ENCODE results near the gene MACROH2A1. TPM values are rescaled to one million over a fixed set of nuclear protein-coding genes. Genes with fewer than 3 reads are reported as not detected.

MACROH2A1 gene
- total RNA-seq, 1 donor from 2014 or later, result 179 TPM

DNA sequence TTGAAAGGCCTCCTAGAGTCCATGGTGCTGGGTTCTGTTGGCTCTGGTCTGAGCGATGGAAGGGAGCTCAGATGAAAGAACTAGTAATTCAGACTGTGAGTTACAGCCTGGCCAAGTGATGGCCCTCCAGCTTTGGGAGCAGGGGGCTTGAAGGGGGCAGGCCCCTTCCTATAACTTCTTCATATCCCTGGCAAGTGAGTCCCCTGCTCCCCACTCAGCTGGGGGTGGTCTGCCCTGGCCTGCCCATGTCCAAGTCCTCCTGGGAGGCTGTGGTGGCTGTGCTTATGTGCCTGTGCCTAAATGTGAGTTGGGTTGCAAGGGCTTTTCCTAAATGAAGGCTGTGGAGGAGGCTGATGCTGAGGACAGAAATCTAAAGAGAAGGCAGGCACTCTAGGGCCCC, 80.1 kb downstream of the MACROH2A1 start:
- TF ChIP-seq, protein P1, sequence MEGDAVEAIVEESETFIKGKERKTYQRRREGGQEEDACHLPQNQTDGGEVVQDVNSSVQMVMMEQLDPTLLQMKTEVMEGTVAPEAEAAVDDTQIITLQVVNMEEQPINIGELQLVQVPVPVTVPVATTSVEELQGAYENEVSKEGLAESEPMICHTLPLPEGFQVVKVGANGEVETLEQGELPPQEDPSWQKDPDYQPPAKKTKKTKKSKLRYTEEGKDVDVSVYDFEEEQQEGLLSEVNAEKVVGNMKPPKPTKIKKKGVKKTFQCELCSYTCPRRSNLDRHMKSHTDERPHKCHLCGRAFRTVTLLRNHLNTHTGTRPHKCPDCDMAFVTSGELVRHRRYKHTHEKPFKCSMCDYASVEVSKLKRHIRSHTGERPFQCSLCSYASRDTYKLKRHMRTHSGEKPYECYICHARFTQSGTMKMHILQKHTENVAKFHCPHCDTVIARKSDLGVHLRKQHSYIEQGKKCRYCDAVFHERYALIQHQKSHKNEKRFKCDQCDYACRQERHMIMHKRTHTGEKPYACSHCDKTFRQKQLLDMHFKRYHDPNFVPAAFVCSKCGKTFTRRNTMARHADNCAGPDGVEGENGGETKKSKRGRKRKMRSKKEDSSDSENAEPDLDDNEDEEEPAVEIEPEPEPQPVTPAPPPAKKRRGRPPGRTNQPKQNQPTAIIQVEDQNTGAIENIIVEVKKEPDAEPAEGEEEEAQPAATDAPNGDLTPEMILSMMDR (IDR thresholded peaks at IDR 0.05), result no peak
- intact Hi-C loops (cut with DNase I), result no loop called here
- Histone ChIP-seq H3K27me3 (no peaks in the 10 kb centered on the region), H3K4me3 (no peak overlapping the region), H3K27ac (no peak overlapping the region), H3K9me3 (no peaks in the 10 kb centered on the region), H3K36me3 (no peaks in the 10 kb centered on the region), H3K4me1 (no peaks in the 10 kb centered on the region)
- DNase-seq, result no peak
- no peak for ATAC-seq

DNA sequence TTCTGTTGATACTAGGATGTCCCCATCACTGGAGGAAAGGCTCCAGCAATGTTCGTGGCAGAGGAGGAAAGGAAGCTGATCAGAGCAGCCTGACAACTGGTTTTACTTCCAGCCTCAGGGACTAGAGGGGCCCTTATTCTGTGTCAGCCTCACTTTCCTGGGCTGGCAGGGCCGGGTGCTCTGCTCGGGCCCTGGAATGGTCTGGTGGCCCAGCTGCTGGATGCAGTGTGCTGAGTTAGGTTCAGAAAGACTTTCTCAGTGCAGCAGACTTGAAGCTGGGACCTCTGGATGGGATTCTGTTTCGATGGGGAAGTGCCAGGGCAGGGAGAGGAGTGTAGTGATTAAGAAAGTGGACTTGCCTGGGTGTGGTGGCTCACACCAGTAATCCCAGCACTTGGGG, 81.0 kb downstream of the MACROH2A1 start:
- Histone ChIP-seq H3K4me3 (no peak overlapping the region), H3K9me3 (no peaks in the 10 kb centered on the region), H3K27me3 (no peaks in the 10 kb centered on the region), H3K36me3 (no peaks in the 10 kb centered on the region), H3K27ac (no peak overlapping the region), H3K4me1 (no peaks in the 10 kb centered on the region)
- TF ChIP-seq, protein P1 (IDR thresholded peaks at IDR 0.05), result no peak
- no peak for ATAC-seq
- no peak for DNase-seq
- intact Hi-C loops (cut with DNase I), result no loop called here

DNA sequence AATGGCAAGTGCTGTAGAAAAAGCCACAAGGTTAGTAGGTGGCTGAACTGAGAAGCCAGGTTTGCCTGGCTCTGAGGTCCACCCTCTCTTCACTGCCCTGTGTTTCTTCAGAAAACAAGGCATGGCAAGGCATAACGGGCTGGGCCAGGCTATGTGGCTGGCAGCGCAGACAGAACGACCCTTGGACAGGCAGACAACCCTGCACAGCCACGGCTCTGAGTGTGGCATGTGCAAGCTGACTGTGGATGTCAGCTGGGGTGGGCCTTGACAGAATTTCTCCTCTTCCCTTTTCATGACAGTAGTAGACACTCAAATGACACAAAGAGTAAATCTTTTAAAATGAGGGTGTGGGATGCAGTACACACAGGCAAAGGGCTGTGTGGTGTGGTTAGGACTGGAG, 81.7 kb downstream of the MACROH2A1 start:
- no peaks in the 10 kb centered on the region for H3K27me3 ChIP-seq
- H3K27ac ChIP-seq, result no peak overlapping the region
- no peaks in the 10 kb centered on the region for H3K4me1 ChIP-seq
- H3K4me3 ChIP-seq, result no peak overlapping the region
- intact Hi-C loops (cut with DNase I), result no loop called here
- H3K9me3 ChIP-seq, result no peaks in the 10 kb centered on the region
- no peaks in the 10 kb centered on the region for H3K36me3 ChIP-seq
- no peak for ATAC-seq
- DNase-seq, result no peak
- TF ChIP-seq, protein P1 (IDR thresholded peaks at IDR 0.05), result no peak

DNA sequence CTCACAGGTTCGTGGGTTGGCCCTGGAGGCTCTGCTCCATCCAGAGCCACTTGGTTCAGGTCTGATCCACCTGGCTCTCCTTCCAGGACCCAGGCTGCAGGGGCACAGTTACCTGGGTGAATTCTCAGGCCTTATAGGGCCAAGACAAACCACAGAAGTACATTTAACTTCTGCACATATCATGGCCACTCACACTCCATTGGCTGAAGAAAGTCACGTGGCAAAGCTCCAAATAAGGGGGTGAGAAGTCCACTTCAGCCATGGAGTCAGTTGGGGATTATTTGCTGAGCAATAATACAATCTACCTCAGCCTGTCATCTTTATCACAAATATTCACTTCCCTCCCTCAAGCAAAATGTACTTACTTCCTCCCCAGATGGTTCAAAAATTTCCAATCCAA, 83.6 kb downstream of the MACROH2A1 start:
- no peaks in the 10 kb centered on the region for H3K4me1 ChIP-seq
- DNase-seq, result no peak
- no peaks in the 10 kb centered on the region for H3K27me3 ChIP-seq
- no peak overlapping the region for H3K4me3 ChIP-seq
- H3K27ac ChIP-seq, result no peak overlapping the region
- no peaks in the 10 kb centered on the region for H3K36me3 ChIP-seq
- H3K9me3 ChIP-seq, result no peaks in the 10 kb centered on the region
- intact Hi-C loops (cut with DNase I), result no loop called here
- TF ChIP-seq, protein P1 (IDR thresholded peaks at IDR 0.05), result no peak
- ATAC-seq, result no peak

DNA sequence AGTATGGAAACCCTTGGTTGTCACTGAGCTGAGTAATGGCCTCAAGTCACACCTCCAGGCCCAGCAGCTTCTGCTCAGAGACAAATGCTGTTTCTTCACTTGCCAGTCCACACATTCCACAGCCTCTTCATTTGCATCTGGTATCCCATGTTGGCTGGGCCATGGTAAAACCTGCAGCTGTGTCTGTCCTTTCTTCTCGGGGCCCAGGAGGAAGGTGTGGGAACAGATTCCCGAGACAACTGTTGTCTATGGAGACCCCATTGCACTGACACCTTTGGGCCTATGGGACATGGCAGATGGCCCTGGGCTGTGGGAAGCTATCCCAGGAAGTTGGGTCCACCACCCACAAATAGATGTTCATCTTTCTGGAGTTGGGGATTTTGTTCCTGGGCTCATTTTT, 85.1 kb downstream of the MACROH2A1 start:
- intact Hi-C loops (cut with DNase I), result no loop called here
- Histone ChIP-seq H3K27me3 (no peaks in the 10 kb centered on the region), H3K4me1 (no peaks in the 10 kb centered on the region)

More for the DNA sequence above, 85.1 kb downstream of the MACROH2A1 start:
- TF ChIP-seq, protein P1 (IDR thresholded peaks at IDR 0.05), result no peak
- Histone ChIP-seq H3K27ac (no peak overlapping the region), H3K36me3 (no peaks in the 10 kb centered on the region), H3K4me3 (no peak overlapping the region), H3K9me3 (no peaks in the 10 kb centered on the region)
- DNase-seq (no peak), ATAC-seq (no peak)
